Measurements from ENCODE around the gene QKI. TPM values are rescaled to one million over a fixed set of nuclear protein-coding genes. Genes with fewer than 3 reads are reported as not detected.

QKI gene
- total and polyA plus RNA-seq, 10 of the 15 experiments (the other 5 are each of a cell fraction or from before 2014, with no cell fraction given): 4.7 to 72.5 (median 38.9) TPM

DNA sequence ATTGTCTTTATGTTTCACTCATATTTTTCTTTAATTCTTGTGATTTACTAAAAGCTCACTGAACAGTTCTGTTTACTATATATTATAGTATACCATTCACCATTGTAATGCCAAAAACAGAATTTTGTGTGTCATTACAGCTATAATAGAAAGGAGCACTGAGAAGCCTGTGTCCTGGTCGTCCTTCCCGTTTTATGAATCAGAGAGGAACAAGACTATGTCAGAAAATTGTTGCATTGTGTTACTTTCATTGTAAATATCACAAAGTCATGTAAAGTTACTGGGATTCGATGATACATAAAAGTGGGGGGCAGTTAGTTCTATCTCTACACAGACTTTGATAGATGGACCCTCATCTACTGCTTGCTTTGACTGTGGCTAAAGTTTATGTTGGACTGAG lies 145.1 kb downstream of the QKI start (continued):
- TF ChIP-seq SPI1 (IDR thresholded peaks at IDR 0.05; ENCODE audit: borderline replicate concordance, insufficient read depth, low read depth, low read length): no peak
- no peak for TF ChIP-seq HDGF (IDR thresholded peaks at IDR 0.05)
- TF ChIP-seq, protein P1, sequence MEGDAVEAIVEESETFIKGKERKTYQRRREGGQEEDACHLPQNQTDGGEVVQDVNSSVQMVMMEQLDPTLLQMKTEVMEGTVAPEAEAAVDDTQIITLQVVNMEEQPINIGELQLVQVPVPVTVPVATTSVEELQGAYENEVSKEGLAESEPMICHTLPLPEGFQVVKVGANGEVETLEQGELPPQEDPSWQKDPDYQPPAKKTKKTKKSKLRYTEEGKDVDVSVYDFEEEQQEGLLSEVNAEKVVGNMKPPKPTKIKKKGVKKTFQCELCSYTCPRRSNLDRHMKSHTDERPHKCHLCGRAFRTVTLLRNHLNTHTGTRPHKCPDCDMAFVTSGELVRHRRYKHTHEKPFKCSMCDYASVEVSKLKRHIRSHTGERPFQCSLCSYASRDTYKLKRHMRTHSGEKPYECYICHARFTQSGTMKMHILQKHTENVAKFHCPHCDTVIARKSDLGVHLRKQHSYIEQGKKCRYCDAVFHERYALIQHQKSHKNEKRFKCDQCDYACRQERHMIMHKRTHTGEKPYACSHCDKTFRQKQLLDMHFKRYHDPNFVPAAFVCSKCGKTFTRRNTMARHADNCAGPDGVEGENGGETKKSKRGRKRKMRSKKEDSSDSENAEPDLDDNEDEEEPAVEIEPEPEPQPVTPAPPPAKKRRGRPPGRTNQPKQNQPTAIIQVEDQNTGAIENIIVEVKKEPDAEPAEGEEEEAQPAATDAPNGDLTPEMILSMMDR (IDR thresholded peaks at IDR 0.05 in 2 of 3, conservative IDR thresholded peaks at IDR 0.05 in 1 of 3; ENCODE audit: control insufficient read depth in 2 of 3, extremely low read depth in 1 of 3, insufficient read depth in 1 of 3, low read depth in 3 of 3, low read length in 3 of 3): no peak
- TF ChIP-seq, protein P2, sequence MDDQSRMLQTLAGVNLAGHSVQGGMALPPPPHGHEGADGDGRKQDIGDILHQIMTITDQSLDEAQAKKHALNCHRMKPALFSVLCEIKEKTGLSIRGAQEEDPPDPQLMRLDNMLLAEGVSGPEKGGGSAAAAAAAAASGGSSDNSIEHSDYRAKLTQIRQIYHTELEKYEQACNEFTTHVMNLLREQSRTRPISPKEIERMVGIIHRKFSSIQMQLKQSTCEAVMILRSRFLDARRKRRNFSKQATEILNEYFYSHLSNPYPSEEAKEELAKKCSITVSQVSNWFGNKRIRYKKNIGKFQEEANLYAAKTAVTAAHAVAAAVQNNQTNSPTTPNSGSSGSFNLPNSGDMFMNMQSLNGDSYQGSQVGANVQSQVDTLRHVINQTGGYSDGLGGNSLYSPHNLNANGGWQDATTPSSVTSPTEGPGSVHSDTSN (IDR thresholded peaks at IDR 0.05; ENCODE audit: insufficient replicate concordance, low read depth, low read length): no peak
- no peak for TF ChIP-seq SREBF1 (IDR thresholded peaks at IDR 0.05; ENCODE audit: low read length)
- no peak for TF ChIP-seq PAX8 (IDR thresholded peaks at IDR 0.05)

DNA sequence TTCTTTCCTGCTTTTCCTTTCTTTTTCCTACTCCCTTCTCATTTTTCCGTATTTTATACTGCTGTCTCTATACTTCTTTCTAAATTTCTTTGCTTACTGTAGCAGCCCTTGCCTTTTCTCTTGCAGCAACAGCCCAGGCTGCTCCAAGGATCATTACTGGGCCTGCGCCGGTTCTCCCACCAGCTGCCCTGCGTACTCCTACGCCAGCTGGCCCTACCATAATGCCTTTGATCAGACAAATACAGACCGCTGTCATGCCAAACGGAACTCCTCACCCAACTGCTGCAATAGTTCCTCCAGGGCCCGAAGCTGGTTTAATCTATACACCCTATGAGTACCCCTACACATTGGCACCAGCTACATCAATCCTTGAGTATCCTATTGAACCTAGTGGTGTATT lies 148.8 kb downstream of the QKI start:
- intact Hi-C loops (cut with micrococcal nuclease; ENCODE audit: unreplicated experiment) (no loop called here), in situ Hi-C loops (cut with MboI) (no loop called here)
- no peak overlapping the region for H3K9ac ChIP-seq (ENCODE audit: control insufficient read depth, insufficient read depth, low read length)
- WGBS (ENCODE audit: insufficient coverage, insufficient replicate concordance, low lambda C conversion rate, missing lambda C conversion rate): 96% methylated on average over 8 of the region's 8 CpGs
- no peaks in the 10 kb centered on the region for H3K4me1 ChIP-seq (ENCODE audit: control insufficient read depth, insufficient read depth, low read length)
- no peaks in the 10 kb centered on the region for H3K9me3 ChIP-seq (replicated peaks; ENCODE audit: control insufficient read depth, insufficient read depth, low read length)
- CTCF ChIA-PET: interaction anchor here (0.6 kb wide), 1 partner anchor 9 kb away, joined by 3 read pairs; no protein-coding TSS in a partner anchor
- H2AFZ ChIP-seq (ENCODE audit: control insufficient read depth, low read depth, low read length): no peak overlapping the region
- no peaks in the 10 kb centered on the region for H4K20me1 ChIP-seq (ENCODE audit: control insufficient read depth, insufficient read depth)
- POLR2A ChIA-PET: no interaction called here
- no peaks in the 10 kb centered on the region for H3K27me3 ChIP-seq (replicated peaks in 1 of 2; ENCODE audit: control insufficient read depth in 2 of 2, insufficient read depth in 2 of 2, low read length in 1 of 2)
- no peak overlapping the region for H3K27ac ChIP-seq (ENCODE audit: control insufficient read depth, insufficient read depth)
- DNase-seq (ENCODE audit: low read depth, low spot score) (no peak), ATAC-seq (no peak), FAIRE-seq (no peak)
- peaks cover 0 to 16% of the 10 kb centered on the region in 2 experiments; a peak in 2 of 4 replicates for H3K36me3 ChIP-seq (ENCODE audit: control insufficient read depth in 2 of 2, insufficient read depth in 2 of 2, low read length in 1 of 2)
- no peak for TF ChIP-seq SREBF2 (IDR thresholded peaks at IDR 0.05; ENCODE audit: low read length)
- no TSS peak for BruUV-seq (replicated peaks)
- H3K4me3 ChIP-seq: no peak overlapping the region
- RAD21 ChIA-PET (ENCODE audit: unreplicated experiment): no interaction called here
- no peak overlapping the region for H3K4me2 ChIP-seq (ENCODE audit: control insufficient read depth, insufficient read depth)
- SMC1A ChIA-PET (ENCODE audit: uncharacterized antibody, unreplicated experiment): no interaction called here
- no peaks in the 10 kb centered on the region; the same call in 1 of the 2 replicates for H3K79me2 ChIP-seq (ENCODE audit: control insufficient read depth, insufficient read depth, low read length)
